HG02943 (cell line): ENCODE measurements around the gene NEXMIF.
"Not testable (repeated sequence)": the region's sequence is repeated elsewhere in the genome, so short reads cannot be mapped to it uniquely, and the experiment has no call there.

Experiments
- ATAC-seq: cut with Tn5 transposase; IDR thresholded peaks from one replicate; pipeline ENCODE4 v1.9.1; 2021; ENCODE audit warnings: mild to moderate bottlenecking, low read depth, moderate library complexity; ENCODE audit not compliant: unreplicated experiment

Gene NEXMIF

DNA sequence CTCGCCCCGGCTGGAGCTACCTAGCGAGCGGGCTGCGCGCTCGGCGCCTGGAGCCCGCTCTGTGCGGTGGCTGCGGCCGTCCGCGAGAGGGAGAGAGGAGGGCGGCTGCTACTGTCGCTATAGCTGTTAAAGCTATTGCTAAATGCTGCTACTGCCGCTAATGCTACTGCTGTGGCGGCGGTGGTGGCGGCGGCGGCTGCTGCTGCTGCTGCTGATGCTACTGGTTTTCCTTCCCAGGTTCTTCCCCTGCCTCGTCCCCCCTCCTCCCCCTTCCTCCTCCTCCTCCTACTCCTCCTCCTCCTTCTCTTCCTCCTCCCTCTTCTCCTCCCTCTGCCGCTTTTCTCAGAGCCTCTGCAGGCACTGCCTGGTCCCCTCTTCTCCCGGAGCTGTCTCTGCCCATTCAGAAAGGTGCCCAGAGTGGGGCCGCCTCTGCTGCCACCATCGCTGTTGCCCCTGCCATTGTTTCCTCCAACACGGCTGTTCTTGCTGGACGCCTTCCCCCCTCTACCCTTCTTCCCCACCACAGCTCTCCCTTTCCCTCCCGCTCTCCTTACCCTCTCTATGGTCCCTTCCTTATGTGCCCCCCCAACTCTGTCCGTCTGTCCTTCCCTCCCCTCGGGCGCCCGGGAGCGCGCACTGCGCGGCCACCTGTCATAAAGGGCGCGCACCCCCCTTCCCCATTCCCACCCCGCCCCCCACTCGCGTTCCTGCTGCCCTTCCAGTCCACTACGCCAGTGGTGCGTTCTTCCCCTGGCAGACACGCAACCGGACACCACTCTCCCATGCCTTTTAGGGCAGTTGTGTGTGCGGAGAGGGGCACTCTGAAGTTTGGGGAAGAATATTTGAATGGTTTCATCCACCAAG lies at the start of gene NEXMIF:
TSS of gene NEXMIF (minus strand) at position 228 of the 864 bp plus-strand sequence.
- peak; percentile 43 for ATAC-seq

- not testable (repeated sequence) for ATAC-seq
Measured at GRCh38 chrX:74961962-74962361, 36.7 kb upstream of the NEXMIF start.

DNA sequence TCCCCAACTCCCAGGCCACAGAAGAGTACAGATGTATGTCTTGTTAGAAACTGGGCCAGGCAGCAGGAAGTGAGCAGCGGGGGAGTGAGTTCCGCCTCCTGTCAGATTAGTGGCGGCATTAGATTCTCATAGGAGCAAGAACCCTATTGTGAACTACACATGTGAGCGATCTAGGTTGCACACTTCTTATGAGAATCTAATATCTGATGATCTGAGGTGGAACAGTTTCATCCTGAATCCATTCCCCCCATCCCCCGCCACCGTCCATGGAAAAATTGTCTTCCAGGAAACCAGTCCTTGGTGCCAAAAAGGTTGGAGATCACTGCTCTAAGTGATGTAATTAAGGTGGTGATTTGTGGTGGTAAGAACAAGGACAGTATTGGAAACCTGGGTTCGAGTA lies 24.5 kb upstream of the NEXMIF start:
- no peak for ATAC-seq

- no peak for ATAC-seq
Measured at GRCh38 chrX:74940414-74940813, 15.2 kb upstream of the NEXMIF start.

DNA sequence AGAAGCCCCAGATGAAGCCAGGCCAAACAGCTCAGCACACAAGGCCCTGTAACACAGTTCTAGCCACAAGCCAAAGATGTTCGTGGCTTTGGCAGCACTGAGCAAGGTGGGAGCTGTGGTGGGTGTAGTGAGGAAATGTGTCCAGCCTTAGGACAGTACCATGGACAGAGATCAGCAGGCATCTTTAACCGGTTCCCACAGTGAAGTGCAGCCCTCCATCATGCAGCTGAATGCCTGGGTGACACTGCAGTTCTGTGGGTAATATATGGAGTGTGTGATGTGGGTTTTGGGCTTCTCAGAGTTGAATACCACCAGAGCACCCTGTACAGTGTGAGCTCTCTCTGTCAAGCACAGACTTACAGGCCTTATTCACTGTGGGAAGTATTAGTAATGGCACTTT lies 6.0 kb upstream of the NEXMIF start:
- ATAC-seq = no peak

DNA sequence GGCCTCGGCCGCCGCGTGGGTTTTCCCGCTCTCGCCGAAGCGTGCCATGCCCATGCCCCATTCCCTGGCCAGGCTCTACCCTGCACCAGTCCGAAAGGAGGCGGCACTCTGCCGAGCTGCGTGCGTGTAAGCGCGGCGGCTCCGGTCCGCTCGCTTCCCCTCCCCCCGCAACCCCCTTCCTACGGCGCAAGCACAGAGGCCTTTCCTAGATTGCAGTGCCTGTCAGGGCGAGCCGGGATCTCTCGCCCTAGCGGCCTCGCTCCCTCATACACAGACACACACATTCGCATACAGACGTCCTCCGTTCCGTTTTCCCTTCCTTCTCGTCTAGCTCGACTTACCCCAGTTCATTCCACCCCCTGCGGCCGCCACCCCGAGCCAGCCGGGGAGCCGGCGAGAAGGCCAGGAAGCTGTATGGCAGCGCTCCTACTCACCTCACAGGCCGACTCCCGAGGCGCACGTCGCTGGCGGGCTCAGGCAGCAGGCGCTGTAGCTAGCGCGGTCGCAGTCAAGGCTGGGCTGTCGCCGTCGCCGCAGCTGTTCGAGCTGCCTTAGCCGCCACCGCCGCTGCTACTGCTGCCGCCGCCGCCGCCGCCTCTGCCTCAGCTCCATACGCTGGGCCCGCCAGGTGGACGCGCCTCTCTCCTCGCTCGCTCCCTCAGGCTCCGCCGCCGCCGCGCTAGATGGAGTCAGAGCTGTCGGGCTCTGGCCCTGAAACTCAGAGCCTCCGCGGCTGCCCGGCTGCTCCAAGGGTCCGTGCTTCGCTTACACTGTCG lies 615 bp downstream of the NEXMIF start:
- peak; percentile 47 for ATAC-seq

GRCh38 chrX:74923942-74924448 lies 1.3 kb downstream of the NEXMIF start:
- ATAC-seq = peak; percentile 10

DNA sequence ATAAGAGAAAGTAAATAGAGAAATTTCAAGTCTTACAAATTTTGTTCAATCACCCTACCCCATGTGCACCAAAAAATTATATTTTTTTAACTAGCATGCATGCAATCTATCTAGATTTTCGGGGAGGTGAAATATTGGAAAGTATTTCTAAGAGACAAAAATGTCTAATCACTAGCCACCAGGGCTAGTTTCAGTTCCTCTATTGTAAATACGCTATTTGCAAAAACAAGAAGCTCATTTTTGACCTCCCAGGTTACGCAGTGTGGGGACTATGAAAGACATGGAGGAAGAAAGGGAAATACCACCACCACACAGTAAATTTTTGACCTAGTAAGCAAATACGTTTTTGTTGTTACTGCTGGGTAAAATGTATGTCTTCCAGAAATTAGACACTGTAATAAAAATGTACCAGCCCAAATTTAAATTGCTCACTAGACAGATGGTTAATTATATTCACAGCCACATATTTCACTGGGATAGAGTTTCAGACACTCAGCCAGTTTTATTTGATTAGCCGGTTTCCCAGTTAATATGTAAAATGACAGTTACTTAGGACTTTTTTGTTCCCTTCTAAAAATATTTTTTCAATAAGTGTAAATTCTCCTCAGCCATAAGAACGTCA lies 2.2 kb downstream of the NEXMIF start:
- peak; percentile 59 for ATAC-seq

DNA sequence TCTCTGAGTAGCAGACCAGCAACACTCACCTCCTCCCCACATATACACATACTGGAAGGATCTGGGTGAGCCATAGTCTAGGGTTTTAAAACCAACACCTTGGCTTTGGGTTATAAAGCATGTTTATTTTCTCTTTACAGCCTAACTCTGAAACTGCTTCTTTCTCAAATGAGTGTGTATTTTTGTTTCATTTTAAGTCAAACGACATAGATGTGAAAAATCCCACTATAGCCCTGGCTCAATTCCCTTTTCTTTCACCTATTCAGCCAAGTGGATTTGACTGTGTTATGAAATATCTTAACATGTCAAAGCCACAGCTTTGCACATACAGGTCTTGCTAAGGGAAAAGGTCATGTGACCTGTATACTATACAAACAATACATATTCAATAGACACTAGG lies 13.8 kb downstream of the NEXMIF start:
- no peak for ATAC-seq

DNA sequence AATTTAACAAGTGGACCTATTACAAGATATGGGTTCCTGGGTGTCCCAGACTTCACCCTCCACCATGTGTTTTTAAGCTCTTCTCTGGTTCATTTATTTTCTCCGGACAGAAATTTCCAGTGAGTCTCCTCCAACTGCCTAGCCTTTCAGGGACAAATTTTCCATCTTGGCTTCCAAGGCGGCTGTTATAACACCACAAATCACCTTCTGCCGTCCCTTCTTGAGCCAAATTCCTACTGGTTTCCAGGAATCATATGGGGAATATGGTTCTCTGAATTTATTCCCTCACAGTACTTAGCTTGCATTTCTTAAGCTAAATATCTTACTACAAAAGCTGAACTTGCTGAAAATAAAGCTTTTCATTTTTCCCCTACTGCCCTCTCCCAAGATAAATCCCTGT lies 18.8 kb downstream of the NEXMIF start:
- ATAC-seq = no peak

DNA sequence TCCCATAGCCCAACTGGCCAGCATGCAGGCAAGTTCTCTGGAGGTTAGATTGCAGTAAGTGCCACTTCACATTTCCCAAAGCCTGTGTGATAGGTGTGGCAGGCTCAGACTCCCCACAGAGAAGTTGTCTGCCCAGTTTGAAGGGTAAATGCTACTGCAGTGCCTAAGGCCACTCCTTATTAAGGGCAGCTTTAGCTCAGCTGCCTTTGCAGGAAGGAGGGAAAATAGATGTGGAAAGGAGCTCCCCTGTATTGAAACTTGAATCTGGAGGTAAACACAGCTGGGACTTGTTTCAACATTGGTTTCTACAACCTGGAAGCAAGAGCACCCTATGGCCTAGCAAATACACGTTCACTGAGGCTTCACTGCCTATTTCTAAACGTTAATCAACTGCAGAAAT lies 22.4 kb downstream of the NEXMIF start:
- ATAC-seq = no peak

DNA sequence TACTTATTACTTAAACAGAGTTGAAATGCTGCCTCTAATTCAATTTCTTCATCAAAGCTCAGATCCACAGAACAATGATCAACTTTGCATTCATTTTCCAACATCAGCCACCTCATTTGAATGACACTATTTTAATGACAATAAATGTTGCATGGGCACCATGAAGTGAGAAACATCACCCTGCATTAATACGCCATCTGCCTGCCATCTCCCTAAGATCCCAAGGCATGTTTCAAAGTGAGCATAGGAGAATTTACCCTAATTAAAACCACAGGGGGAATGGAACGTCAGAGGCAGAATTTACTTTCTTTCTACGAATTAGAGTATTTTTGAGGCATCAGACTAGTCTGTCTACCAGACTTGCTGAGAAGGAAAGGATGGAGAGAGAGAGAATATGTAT lies 32.7 kb downstream of the NEXMIF start:
- no peak for ATAC-seq

DNA sequence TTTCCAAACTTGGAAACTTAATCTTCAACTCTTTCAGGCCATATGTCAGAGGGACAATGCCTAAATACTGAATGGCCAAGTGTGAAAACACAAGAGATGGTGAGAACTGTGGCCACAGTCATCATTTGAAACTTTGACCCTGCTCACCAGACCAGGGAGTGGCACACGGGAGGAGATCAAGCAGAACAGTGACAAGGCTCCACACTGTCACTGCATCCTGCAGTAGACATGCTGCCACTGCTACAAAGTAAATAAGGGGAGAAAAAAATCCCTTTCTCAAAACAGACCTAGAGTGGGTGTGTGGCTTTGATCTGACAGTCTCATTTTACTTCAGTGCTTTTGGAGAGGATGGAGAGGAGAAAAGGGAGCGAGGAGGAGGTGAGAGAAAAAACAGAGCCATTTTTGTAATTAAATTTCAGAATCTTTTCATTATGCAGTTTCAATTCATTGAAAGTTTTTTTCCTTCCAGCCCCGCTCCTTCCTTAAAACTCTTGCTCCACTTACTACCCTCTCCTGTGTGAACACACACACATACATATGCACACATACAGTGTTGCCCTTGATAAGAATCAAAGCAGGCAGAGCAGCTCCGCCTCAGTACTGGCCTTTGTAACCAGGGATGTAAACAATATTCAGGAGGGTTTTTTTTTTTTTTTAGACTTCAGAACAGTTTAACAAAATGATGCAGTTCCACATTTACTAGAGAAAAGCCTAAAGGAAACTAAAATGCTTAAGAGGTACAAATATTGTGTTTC lies 34.4 kb downstream of the NEXMIF start:
- peak; percentile 83 for ATAC-seq

GRCh38 chrX:74882383-74882782 lies 42.9 kb downstream of the NEXMIF start:
- ATAC-seq = not testable (repeated sequence)

DNA sequence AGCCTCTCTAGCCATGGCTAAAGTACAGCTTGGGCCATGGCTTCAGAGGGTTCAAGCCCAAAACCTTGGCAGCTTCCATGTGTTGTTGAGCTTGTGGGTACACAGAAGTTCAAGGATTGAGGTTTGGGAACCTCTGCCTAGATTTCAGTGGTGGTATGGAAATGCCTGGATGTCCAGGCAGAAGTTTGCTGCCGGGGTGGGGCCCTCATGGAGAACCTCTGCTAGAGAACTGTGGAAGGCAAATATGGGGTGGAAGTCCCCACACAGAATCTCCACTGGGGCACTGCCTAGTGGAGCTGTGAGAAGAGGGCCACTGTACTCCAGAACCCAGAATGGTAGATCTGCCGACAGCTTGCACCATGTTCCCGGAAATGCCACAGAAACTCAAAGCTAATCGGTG lies 59.5 kb downstream of the NEXMIF start:
- ATAC-seq = no peak

- no peak for ATAC-seq
Measured at GRCh38 chrX:74853255-74853654, 72.0 kb downstream of the NEXMIF start.

GRCh38 chrX:74835566-74835965 lies 89.7 kb downstream of the NEXMIF start:
- no peak for ATAC-seq

GRCh38 chrX:74819797-74820196 lies 105.5 kb downstream of the NEXMIF start:
- not testable (repeated sequence) for ATAC-seq

DNA sequence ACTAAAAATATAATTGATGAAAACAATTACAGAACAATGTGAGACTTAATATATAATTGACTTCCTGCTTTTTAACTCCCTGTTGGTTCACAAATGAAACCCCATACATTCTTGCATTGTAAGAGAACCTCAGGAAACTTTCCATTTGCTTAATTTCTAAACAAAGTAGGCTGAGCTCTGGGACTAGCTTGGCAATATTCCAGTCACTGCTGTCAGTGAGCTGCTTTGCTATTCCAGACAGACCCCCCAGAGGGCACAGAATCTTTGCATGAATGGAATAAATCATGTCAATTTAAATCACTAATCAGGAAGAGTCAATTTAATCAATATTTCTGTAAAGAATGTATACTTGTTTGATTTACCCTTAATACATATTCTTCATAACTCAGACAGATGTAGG lies 110.6 kb downstream of the NEXMIF start:
- no peak for ATAC-seq

- no peak for ATAC-seq
Measured at GRCh38 chrX:74804574-74804973, 120.7 kb downstream of the NEXMIF start.
